Subcutaneous adipose tissue (tissue), 4 donors: ENCODE results near the gene ING1. TPM values are rescaled to one million over a fixed set of nuclear protein-coding genes. Genes with fewer than 3 reads are reported as not detected.

ENCODE experiments used
- CTCF ChIP-seq: fragments of 450-650 bp; IDR thresholded peaks from one replicate; pipeline ENCODE4 v1.5.1; 2016; ENCODE audit warnings: low read depth, mild to moderate bottlenecking, control low read depth, antibody characterized with exemption, moderate library complexity
- total RNA-seq, 4 donors: library from RNA; depleted of rRNA; stranded (reverse); fragments of >200 nt; gene quantifications; one replicate each; pipeline ENCODE4 v1.1.0, GENCODE V29; 2016

Gene ING1
- total RNA-seq, 4 donors from 2014 or later = 15.3 to 26.0 (median 17.6) TPM

GRCh38 chr13:110770678-110771077 is 57.2 kb downstream of the ING1 start:
- TF ChIP-seq CTCF = no peak

GRCh38 chr13:110771194-110771593 is 57.7 kb downstream of the ING1 start:
- TF ChIP-seq CTCF = no peak

- TF ChIP-seq CTCF = no peak
Observed at GRCh38 chr13:110772091-110772984, 58.8 kb downstream of the ING1 start.

Other genes starting within 250 kb of the ING1 start
- 10 to 100 TPM; 26.6 to 78.5 (median 37.8) TPM for gene RAB20, start 152.0 kb upstream of the ING1 start, total RNA-seq
- 10 to 100 TPM; 17.0 to 27.1 (median 20.4) TPM for gene NAXD, start 98.2 kb upstream of the ING1 start, total RNA-seq
- 100 to 1,000 TPM in 2 of 4 donors, 10 to 100 TPM in 2; 36.5 to 366 (median 102) TPM for gene CARS2, start 7.6 kb upstream of the ING1 start, total RNA-seq
- gene ANKRD10, start 201.4 kb downstream of the ING1 start, total RNA-seq = 100 to 1,000 TPM; 118 to 170 (median 135) TPM